ENCODE data around the gene DNAJC22. TPM values are rescaled to one million over a fixed set of nuclear protein-coding genes. Genes with fewer than 3 reads are reported as not detected.
A peak's percentile ranks its signal among the peaks of the same experiment; 100 is the strongest.

DNAJC22 gene
- total and polyA plus RNA-seq, 9 of the 15 experiments (the other 6 are each of a cell fraction or from before 2014, with no cell fraction given) = 0.10 to 1.2 (median 0.47) TPM

GRCh38 chr12:49336645-49337584 lies 9.8 kb upstream of the DNAJC22 start, which contains the start of gene C1QL4 (continued):
- TF ChIP-seq ATF6 (CRISPR knock-in tag; IDR thresholded peaks at IDR 0.05) (no peak), CREB1 (IDR thresholded peaks at IDR 0.05) (peak; percentile 46), CREB1 (CRISPR knock-in tag; IDR thresholded peaks at IDR 0.05) (no peak), SMARCC2 (IDR thresholded peaks at IDR 0.05; ENCODE audit: low read depth) (no peak), CLOCK (CRISPR knock-in tag; IDR thresholded peaks at IDR 0.05; ENCODE audit: borderline replicate concordance) (no peak), JUN (IDR thresholded peaks at IDR 0.05; ENCODE audit: borderline replicate concordance, low read depth, low read length) (no peak), JUN (CRISPR knock-in tag; IDR thresholded peaks at IDR 0.05; ENCODE audit: borderline replicate concordance) (no peak), ZNF253 (CRISPR knock-in tag; conservative IDR thresholded peaks at IDR 0.05) (no peak), PHF8 (IDR thresholded peaks at IDR 0.05; ENCODE audit: borderline replicate concordance, low read length) (peak; percentile 60; the same call in 1 of the 2 replicates), ZNF274 (IDR thresholded peaks at IDR 0.05; ENCODE audit: borderline replicate concordance, low read depth, low read length) (no peak), HMG20A (CRISPR knock-in tag; conservative IDR thresholded peaks at IDR 0.05) (no peak), POU5F1 (IDR thresholded peaks at IDR 0.05; ENCODE audit: borderline replicate concordance, low read depth, low read length, partially characterized antibody) (no peak), NFATC3 (IDR thresholded peaks at IDR 0.05) (no peak), CBX5 (IDR thresholded peaks at IDR 0.05; ENCODE audit: borderline replicate concordance, low read depth) (no peak), BHLHE40 (IDR thresholded peaks at IDR 0.05; ENCODE audit: low read length) (0 out of 2 replicates have a peak, but pooled peaks have one; percentile 16)
- TF ChIP-seq, protein P1, sequence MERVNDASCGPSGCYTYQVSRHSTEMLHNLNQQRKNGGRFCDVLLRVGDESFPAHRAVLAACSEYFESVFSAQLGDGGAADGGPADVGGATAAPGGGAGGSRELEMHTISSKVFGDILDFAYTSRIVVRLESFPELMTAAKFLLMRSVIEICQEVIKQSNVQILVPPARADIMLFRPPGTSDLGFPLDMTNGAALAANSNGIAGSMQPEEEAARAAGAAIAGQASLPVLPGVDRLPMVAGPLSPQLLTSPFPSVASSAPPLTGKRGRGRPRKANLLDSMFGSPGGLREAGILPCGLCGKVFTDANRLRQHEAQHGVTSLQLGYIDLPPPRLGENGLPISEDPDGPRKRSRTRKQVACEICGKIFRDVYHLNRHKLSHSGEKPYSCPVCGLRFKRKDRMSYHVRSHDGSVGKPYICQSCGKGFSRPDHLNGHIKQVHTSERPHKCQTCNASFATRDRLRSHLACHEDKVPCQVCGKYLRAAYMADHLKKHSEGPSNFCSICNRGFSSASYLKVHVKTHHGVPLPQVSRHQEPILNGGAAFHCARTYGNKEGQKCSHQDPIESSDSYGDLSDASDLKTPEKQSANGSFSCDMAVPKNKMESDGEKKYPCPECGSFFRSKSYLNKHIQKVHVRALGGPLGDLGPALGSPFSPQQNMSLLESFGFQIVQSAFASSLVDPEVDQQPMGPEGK (CRISPR knock-in tag; IDR thresholded peaks at IDR 0.05; ENCODE audit: borderline replicate concordance) = no peak
- TF ChIP-seq, protein P2, sequence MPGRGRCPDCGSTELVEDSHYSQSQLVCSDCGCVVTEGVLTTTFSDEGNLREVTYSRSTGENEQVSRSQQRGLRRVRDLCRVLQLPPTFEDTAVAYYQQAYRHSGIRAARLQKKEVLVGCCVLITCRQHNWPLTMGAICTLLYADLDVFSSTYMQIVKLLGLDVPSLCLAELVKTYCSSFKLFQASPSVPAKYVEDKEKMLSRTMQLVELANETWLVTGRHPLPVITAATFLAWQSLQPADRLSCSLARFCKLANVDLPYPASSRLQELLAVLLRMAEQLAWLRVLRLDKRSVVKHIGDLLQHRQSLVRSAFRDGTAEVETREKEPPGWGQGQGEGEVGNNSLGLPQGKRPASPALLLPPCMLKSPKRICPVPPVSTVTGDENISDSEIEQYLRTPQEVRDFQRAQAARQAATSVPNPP (IDR thresholded peaks at IDR 0.05; ENCODE audit: borderline replicate concordance, insufficient read depth, insufficient read length) = no peak
